Panc1 (cell line): ENCODE data around the gene ARHGAP4. TPM values are rescaled to one million over a fixed set of nuclear protein-coding genes. Genes with fewer than 3 reads are reported as not detected.

Experiments
- ATAC-seq: fragments of 200-7000 bp; cut with Tn5 transposase; 2 replicates; pipeline ENCODE4 v1.9.1; 2020; ENCODE audit warnings: mild to moderate bottlenecking, moderate library complexity
- BruUV-seq: library from RNA; stranded (reverse); fragments of 400-500 nt; replicated peaks from 2 replicates; lab custom pipeline; 2021; lab: Mats Ljungman, UMichigan
- CTCF ChIA-PET: fragments of 300-600 bp; sonication (Branson Sonifier 250); formaldehyde crosslinking; loops from one replicate; lab custom pipeline; 2022; ENCODE audit warnings: antibody characterized with exemption; lab: Charles Lee
- POLR2A ChIA-PET: fragments of 300-600 bp; sonication (Branson Sonifier 250); formaldehyde crosslinking; loops from one replicate; lab custom pipeline; 2022; ENCODE audit warnings: antibody characterized with exemption; lab: Charles Lee
- DNase-seq: peaks from one replicate; pipeline ENCODE4 v3.0.0-alpha.2; 2010; ENCODE audit warnings: low read depth, low spot score
- H3K27ac ChIP-seq: 2 replicates; pipeline ENCODE4 v1.5.1; 2011; ENCODE audit warnings: mild to moderate bottlenecking, low read length, inconsistent platforms
- H3K27me3 ChIP-seq: fragments of 200-500 bp; sonication (Bioruptor generic); 2 replicates; pipeline ENCODE4 v1.6.0; 2014; ENCODE audit warnings: low read length, inconsistent platforms; ENCODE audit not compliant: control insufficient read depth, insufficient read depth
- H3K36me3 ChIP-seq: fragments of 200-500 bp; sonication (Bioruptor generic); 2 replicates; pipeline ENCODE4 v1.5.1; 2014; ENCODE audit warnings: inconsistent platforms, mild to moderate bottlenecking, low read length, moderate library complexity; ENCODE audit not compliant: control insufficient read depth, insufficient read depth
- H3K4me1 ChIP-seq: 2 replicates; pipeline ENCODE4 v1.5.1; 2011; ENCODE audit warnings: inconsistent platforms, mild to moderate bottlenecking, low read length, moderate library complexity; ENCODE audit not compliant: control insufficient read depth, insufficient read depth
- H3K4me3 ChIP-seq, 2 experiments: 2 replicates each; pipeline ENCODE4 v1.5.1; 2011 to 2012; ENCODE audit warnings: low read depth in 2 of 2, low read length in 2 of 2, mild to moderate bottlenecking in 2 of 2, inconsistent platforms in 1 of 2, moderate library complexity in 1 of 2
- H3K9me3 ChIP-seq: fragments of 200-500 bp; sonication (Bioruptor generic); 2 replicates; pipeline ENCODE4 v1.5.1; 2014; ENCODE audit warnings: low read depth, mild to moderate bottlenecking, inconsistent platforms, low read length, moderate library complexity; ENCODE audit not compliant: control insufficient read depth, insufficient read depth
- POLR2AphosphoS5 ChIP-seq: IDR thresholded peaks from 2 replicates; pipeline ENCODE4 v1.6.1; 2012; ENCODE audit warnings: mild to moderate bottlenecking, low read depth, low read length, moderate library complexity
- SIN3A ChIP-seq: IDR thresholded peaks from 2 replicates; pipeline ENCODE4 v1.6.1; 2012; ENCODE audit warnings: low read depth, mild to moderate bottlenecking, low read length, moderate library complexity, borderline replicate concordance; ENCODE audit not compliant: insufficient read depth
- TCF7L2 ChIP-seq: IDR thresholded peaks from 2 replicates; pipeline ENCODE4 v1.6.1; 2011; ENCODE audit warnings: mild to moderate bottlenecking, low read depth, low read length, inconsistent platforms
- in situ Hi-C: cut with HindIII; loops from 2 replicates; pipeline ENCODE4 v1.10.0; 2016; ENCODE audit warnings: low sequenced_read_pairs, low pct_unique_long_range_greater_than_20kb
- intact Hi-C: fragments of 100-400 bp; cut with micrococcal nuclease; formaldehyde crosslinking; loops from one replicate; pipeline ENCODE4 v1.10.0; 2022; ENCODE audit not compliant: unreplicated experiment
- total RNA-seq: library from RNA; stranded (reverse); gene quantifications from one replicate; pipeline ENCODE4 v1.2.1, GENCODE V29; 2021; ENCODE audit not compliant: unreplicated experiment
- TF ChIP-seq, protein P1 (sequence below), 2 experiments: IDR thresholded peaks; 2 replicates each; pipeline ENCODE4 v1.6.1; 2011 to 2012; ENCODE audit warnings: low read depth in 2 of 2, control low read depth in 1 of 2, low read length in 1 of 2, mild to moderate bottlenecking in 1 of 2, moderate library complexity in 1 of 2; ENCODE audit not compliant: insufficient read depth in 1 of 2
- TF ChIP-seq, protein P2 (sequence below): fragments of 450-650 bp; IDR thresholded peaks from 2 replicates; pipeline ENCODE4 v1.5.1; 2017; ENCODE audit warnings: mild to moderate bottlenecking

Gene ARHGAP4
- total RNA-seq, 1 experiment from 2014 or later = 225 TPM

DNA sequence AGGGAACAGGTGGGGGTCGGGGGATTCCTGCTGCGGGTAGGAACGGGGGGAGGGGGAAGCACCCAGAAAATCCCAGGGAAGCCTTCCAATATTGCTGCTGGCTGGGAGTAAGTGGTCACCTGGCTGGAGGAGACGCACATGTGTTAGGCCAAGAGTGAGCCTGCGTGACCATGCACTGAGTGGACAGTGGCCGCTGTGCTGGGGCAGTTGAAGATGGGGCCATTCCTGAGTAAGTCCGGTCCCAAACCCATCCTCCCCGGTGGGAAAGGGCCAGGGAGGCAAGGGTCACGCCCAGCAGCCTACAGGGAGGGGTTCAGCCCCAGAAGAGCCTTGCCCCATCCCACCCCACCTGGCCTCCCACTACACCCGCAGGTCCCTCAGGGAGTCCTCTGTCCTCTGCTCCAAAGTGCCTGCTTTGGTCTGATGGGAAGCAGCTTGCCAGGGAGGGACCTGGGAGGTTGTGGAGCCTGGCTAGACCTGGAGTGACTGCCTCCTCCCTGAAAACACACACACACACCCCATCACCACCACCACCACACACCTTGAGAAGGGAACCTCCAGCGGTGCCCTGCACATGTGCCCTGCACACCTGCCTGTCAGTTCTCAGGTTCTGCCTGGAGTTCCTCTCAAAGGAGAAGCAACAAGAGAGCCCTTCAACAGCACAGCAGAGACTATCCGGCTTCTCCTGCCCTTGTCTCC lies 46.2 kb downstream of the ARHGAP4 start:
- H3K36me3 ChIP-seq = no peaks in the 10 kb centered on the region
- intact Hi-C loops (loop anchor here (10.0 kb wide), 2 partner anchors 75 to 115 kb away; partner anchors contain the start of gene PLXNB3), in situ Hi-C loops (no loop called here)
- peaks cover 73% of the 10 kb centered on the region for H3K4me1 ChIP-seq
- CTCF ChIA-PET = no interaction called here
- DNase-seq (no peak), ATAC-seq (peak; percentile 6)
- no peak overlapping the region for H3K4me3 ChIP-seq
- no peaks in the 10 kb centered on the region for H3K9me3 ChIP-seq
- POLR2A ChIA-PET = interaction anchor here (0.6 kb wide), 1 partner anchor 279 kb away, joined by 3 read pairs; no protein-coding TSS in a partner anchor
- peak overlapping the region; percentile 80; the same call in 1 of the 2 replicates for H3K27ac ChIP-seq
- TF ChIP-seq POLR2AphosphoS5 = peak; percentile 51
- TF ChIP-seq, protein P1, sequence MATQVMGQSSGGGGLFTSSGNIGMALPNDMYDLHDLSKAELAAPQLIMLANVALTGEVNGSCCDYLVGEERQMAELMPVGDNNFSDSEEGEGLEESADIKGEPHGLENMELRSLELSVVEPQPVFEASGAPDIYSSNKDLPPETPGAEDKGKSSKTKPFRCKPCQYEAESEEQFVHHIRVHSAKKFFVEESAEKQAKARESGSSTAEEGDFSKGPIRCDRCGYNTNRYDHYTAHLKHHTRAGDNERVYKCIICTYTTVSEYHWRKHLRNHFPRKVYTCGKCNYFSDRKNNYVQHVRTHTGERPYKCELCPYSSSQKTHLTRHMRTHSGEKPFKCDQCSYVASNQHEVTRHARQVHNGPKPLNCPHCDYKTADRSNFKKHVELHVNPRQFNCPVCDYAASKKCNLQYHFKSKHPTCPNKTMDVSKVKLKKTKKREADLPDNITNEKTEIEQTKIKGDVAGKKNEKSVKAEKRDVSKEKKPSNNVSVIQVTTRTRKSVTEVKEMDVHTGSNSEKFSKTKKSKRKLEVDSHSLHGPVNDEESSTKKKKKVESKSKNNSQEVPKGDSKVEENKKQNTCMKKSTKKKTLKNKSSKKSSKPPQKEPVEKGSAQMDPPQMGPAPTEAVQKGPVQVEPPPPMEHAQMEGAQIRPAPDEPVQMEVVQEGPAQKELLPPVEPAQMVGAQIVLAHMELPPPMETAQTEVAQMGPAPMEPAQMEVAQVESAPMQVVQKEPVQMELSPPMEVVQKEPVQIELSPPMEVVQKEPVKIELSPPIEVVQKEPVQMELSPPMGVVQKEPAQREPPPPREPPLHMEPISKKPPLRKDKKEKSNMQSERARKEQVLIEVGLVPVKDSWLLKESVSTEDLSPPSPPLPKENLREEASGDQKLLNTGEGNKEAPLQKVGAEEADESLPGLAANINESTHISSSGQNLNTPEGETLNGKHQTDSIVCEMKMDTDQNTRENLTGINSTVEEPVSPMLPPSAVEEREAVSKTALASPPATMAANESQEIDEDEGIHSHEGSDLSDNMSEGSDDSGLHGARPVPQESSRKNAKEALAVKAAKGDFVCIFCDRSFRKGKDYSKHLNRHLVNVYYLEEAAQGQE (IDR thresholded peaks at IDR 0.05; ENCODE audit: insufficient read depth in 1 of 2, low read depth in 2 of 2, low read length in 1 of 2) = no peak
- TF ChIP-seq SIN3A = peak; percentile 34; the same call in 1 of the 2 replicates
- H3K27me3 ChIP-seq = no peaks in the 10 kb centered on the region
- no TSS peak for BruUV-seq

DNA sequence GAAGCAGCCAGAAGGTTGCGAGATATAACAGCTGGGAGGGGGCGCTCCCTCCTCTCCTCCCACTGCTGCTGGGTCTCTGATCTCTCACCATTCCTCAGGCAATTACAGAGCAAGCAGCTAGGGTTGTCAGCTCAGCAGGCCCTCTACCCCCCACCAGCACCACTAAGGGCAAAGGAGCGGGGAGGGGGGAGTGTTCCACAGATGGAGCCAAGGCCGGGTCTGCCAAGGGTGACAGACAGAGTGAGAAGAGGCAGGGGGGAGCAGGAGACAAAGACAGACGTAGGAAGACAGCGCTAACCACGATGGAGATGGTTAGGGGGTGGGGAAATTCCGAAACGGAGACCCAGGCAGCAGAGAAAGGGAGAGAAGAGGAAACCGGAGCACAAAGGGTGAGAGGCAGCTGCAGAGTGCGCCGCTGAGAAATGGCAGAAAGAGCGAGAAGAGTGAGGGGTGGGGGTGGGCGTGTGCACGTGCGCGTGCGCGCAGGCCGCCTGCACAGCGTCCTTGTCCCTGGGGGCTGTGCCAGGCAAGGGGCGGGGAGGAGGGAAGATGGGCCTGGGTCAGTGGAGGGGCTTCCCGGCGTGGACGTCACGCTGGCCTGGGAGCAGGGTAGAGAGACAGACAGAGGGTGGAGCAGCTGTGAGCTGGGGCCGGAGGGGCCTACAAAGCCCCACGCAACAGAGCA lies 47.0 kb downstream of the ARHGAP4 start:
- intact Hi-C loops = no loop called here
- in situ Hi-C loops = no loop called here
- no peaks in the 10 kb centered on the region for H3K36me3 ChIP-seq
- H3K27ac ChIP-seq = peak overlapping the region; percentile 35
- TF ChIP-seq SIN3A = no peak
- TF ChIP-seq, protein P2, sequence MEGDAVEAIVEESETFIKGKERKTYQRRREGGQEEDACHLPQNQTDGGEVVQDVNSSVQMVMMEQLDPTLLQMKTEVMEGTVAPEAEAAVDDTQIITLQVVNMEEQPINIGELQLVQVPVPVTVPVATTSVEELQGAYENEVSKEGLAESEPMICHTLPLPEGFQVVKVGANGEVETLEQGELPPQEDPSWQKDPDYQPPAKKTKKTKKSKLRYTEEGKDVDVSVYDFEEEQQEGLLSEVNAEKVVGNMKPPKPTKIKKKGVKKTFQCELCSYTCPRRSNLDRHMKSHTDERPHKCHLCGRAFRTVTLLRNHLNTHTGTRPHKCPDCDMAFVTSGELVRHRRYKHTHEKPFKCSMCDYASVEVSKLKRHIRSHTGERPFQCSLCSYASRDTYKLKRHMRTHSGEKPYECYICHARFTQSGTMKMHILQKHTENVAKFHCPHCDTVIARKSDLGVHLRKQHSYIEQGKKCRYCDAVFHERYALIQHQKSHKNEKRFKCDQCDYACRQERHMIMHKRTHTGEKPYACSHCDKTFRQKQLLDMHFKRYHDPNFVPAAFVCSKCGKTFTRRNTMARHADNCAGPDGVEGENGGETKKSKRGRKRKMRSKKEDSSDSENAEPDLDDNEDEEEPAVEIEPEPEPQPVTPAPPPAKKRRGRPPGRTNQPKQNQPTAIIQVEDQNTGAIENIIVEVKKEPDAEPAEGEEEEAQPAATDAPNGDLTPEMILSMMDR = no peak
- TF ChIP-seq POLR2AphosphoS5 = no peak
- TF ChIP-seq, protein P1 (IDR thresholded peaks at IDR 0.05; ENCODE audit: insufficient read depth in 1 of 2, low read depth in 2 of 2, low read length in 1 of 2) = no peak
- TF ChIP-seq TCF7L2 = no peak
- no peak overlapping the region for H3K4me3 ChIP-seq
- H3K9me3 ChIP-seq = no peaks in the 10 kb centered on the region
- ChIA-PET CTCF (interaction anchor here (1.2 kb wide), 1 partner anchor 68 kb away, joined by 3 read pairs; no protein-coding TSS in a partner anchor), POLR2A (interaction anchor here (0.9 kb wide), 1 partner anchor 101 kb away, joined by 4 read pairs; no protein-coding TSS in a partner anchor)
- H3K4me1 ChIP-seq = peaks cover 73% of the 10 kb centered on the region
- ATAC-seq (no peak), DNase-seq (no peak)
- BruUV-seq = no TSS peak
- no peaks in the 10 kb centered on the region for H3K27me3 ChIP-seq
